Hepatocyte (in vitro differentiated cells): Measurements from ENCODE around the gene ITPKB.

Experiments used
- EZH2 ChIP-seq: fragments of 200-600 bp; sonication (generic); IDR thresholded peaks from 2 replicates; pipeline ENCODE4 v1.6.1; 2016; ENCODE audit warnings: antibody characterized with exemption, mild to moderate bottlenecking, borderline replicate concordance
- TF ChIP-seq, protein P1 (sequence below): fragments of 200-600 bp; sonication (generic); IDR thresholded peaks from 2 replicates; pipeline ENCODE4 v1.5.1; 2016; ENCODE audit warnings: antibody characterized with exemption, mild to moderate bottlenecking; ENCODE audit not compliant: poor library complexity

DNA sequence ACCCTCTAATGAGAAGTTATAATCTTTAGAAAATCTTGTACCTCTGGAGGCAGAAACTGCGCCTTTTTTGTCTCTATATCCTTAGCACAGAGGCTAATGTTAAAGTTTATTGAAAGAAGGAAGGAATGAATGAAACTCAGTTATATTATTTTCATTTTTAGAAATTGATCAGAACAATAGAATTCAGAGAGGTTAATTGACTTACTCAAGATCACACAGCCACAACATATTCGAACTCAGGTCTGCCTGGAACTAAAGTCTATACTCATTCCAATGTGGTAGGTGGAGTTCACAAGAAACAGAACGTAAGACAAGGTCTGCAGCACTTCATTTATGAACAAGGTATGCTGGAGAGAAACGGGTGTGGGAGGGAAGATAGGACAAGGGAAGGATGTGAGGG is 23.0 kb upstream of the ITPKB start:
- no peak for TF ChIP-seq EZH2
- TF ChIP-seq, protein P1, sequence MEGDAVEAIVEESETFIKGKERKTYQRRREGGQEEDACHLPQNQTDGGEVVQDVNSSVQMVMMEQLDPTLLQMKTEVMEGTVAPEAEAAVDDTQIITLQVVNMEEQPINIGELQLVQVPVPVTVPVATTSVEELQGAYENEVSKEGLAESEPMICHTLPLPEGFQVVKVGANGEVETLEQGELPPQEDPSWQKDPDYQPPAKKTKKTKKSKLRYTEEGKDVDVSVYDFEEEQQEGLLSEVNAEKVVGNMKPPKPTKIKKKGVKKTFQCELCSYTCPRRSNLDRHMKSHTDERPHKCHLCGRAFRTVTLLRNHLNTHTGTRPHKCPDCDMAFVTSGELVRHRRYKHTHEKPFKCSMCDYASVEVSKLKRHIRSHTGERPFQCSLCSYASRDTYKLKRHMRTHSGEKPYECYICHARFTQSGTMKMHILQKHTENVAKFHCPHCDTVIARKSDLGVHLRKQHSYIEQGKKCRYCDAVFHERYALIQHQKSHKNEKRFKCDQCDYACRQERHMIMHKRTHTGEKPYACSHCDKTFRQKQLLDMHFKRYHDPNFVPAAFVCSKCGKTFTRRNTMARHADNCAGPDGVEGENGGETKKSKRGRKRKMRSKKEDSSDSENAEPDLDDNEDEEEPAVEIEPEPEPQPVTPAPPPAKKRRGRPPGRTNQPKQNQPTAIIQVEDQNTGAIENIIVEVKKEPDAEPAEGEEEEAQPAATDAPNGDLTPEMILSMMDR, result no peak
